Breast epithelium (tissue), 4 donors: ENCODE results near the gene CRYGN. TPM values are rescaled to one million over a fixed set of nuclear protein-coding genes. Genes with fewer than 3 reads are reported as not detected.
A peak's percentile ranks its signal among the peaks of the same experiment; 100 is the strongest.

Source experiments
- DNase-seq, 2 donors: peaks; one replicate each; pipeline ENCODE4 v3.0.0-alpha.2; 2019; ENCODE audit warnings: low spot score in 2 of 2
- H3K27ac ChIP-seq, 2 donors: fragments of 200-600 bp; sonication (generic) in 1 of 2; one replicate each; pipeline ENCODE4 v1.5.1; 2016 to 2019; ENCODE audit warnings: mild to moderate bottlenecking in 1 of 2
- H3K27me3 ChIP-seq, 2 donors: fragments of 200-600 bp; sonication (generic) in 1 of 2; one replicate each; pipeline versions ENCODE4 v1.5.1 to v1.6.0; 2017 to 2019; ENCODE audit warnings: control low read depth in 1 of 2, mild to moderate bottlenecking in 1 of 2
- H3K36me3 ChIP-seq: fragments of 200-600 bp; one replicate; pipeline ENCODE4 v1.5.1; 2019
- H3K4me1 ChIP-seq, 2 donors: fragments of 200-600 bp; sonication (generic); one replicate each; pipeline ENCODE4 v1.5.1; 2016 to 2019; ENCODE audit warnings: control low read depth in 1 of 2
- H3K4me3 ChIP-seq, 3 donors: fragments of 200-600 bp; sonication (generic); 1 replicate in 2 of 3; 2 replicates in 1 of 3; pipeline ENCODE4 v1.5.1; 2016 to 2019; ENCODE audit warnings: mild to moderate bottlenecking in 3 of 3, moderate library complexity in 2 of 3
- H3K9me3 ChIP-seq, 2 donors: fragments of 200-600 bp; sonication (generic) in 1 of 2; one replicate each; pipeline ENCODE4 v1.5.1; 2016 to 2019; ENCODE audit warnings: control low read depth in 1 of 2
- POLR2A ChIP-seq: fragments of 450-650 bp; IDR thresholded peaks from one replicate; pipeline ENCODE4 v1.6.1; 2016; ENCODE audit warnings: antibody characterized with exemption, mild to moderate bottlenecking, moderate library complexity
- POLR2AphosphoS5 ChIP-seq, 3 donors: sonication (generic); formaldehyde crosslinking; IDR thresholded peaks; one replicate each; pipeline ENCODE4 v1.6.1; 2017; ENCODE audit warnings: antibody characterized with exemption in 3 of 3
- intact Hi-C: fragments of 100-400 bp; cut with DNase I; formaldehyde crosslinking; loops from one replicate; pipeline ENCODE4 v1.15.1; 2023; ENCODE audit warnings: low total_unique reads
- total RNA-seq, 3 donors: library from RNA; depleted of rRNA; stranded (reverse); fragments of >200 nt; gene quantifications; one replicate each; pipeline ENCODE4 v1.1.0, GENCODE V29; 2016
- TF ChIP-seq, protein P1 (sequence below), 3 donors: fragments of 450-650 bp; IDR thresholded peaks; one replicate each; pipeline ENCODE4 v1.5.1; 2016 to 2017; ENCODE audit warnings: antibody characterized with exemption in 3 of 3, mild to moderate bottlenecking in 3 of 3, moderate library complexity in 3 of 3

The CRYGN gene
- total RNA-seq, 3 donors from 2014 or later, result 0.98 to 1.3 TPM; not detected in 1

DNA sequence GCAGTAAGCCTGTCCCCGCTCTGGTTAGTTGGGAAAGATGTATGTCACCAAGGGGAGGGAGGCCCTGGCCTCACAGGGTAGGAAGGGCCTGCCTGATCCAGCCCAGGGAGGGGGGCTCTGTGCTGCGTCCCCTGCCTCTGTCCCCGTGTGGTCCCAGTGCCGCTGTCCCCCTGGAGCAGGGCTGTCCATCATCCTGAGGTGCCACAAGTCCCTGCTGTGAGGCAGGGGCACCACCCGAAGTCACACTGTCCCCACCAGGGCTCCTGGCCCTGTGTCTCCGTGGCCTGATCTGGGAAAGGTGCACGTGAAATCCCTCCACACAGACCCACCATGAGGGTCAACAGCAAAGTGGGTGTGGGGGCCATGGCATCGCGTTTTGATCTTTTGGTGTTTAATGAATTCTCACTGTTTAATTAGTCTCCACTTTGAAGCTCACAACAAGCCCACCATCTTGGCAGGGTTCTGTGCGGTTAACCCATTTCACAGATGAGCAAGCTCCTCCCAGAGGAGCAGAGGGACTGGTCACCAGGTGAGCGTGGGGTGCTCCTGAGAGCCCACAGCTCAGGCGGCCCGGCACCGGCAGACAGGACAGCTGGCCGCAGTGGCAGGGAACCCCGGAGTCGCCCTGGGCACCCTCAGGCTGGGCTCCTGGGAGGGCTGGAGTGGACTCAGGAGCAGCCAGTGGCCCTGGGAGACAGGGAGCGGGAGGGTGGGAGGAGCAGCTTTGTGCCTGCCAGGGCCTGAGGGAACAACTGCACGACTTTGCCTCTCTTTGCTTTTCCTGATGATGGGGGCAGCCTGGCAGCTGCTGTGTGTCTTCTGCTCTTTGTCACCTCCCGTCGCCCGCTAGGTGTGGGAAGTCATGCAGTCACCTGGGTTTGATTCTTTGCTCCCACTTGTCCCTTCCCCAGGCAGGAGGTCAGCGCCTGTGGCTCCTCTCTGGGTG, 12.0 kb upstream of the CRYGN start:
- no peak for DNase-seq
- Histone ChIP-seq H3K36me3 (no peaks in the 10 kb centered on the region), H3K4me1 (no peaks in the 10 kb centered on the region), H3K27me3 (no peaks in the 10 kb centered on the region), H3K27ac (no peak overlapping the region), H3K4me3 (no peak overlapping the region), H3K9me3 (no peaks in the 10 kb centered on the region)
- intact Hi-C loops, result no loop called here
- TF ChIP-seq, protein P1, sequence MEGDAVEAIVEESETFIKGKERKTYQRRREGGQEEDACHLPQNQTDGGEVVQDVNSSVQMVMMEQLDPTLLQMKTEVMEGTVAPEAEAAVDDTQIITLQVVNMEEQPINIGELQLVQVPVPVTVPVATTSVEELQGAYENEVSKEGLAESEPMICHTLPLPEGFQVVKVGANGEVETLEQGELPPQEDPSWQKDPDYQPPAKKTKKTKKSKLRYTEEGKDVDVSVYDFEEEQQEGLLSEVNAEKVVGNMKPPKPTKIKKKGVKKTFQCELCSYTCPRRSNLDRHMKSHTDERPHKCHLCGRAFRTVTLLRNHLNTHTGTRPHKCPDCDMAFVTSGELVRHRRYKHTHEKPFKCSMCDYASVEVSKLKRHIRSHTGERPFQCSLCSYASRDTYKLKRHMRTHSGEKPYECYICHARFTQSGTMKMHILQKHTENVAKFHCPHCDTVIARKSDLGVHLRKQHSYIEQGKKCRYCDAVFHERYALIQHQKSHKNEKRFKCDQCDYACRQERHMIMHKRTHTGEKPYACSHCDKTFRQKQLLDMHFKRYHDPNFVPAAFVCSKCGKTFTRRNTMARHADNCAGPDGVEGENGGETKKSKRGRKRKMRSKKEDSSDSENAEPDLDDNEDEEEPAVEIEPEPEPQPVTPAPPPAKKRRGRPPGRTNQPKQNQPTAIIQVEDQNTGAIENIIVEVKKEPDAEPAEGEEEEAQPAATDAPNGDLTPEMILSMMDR (IDR thresholded peaks at IDR 0.05), result no peak
- TF ChIP-seq POLR2A, result no peak
- no peak for TF ChIP-seq POLR2AphosphoS5 (IDR thresholded peaks at IDR 0.05)

DNA sequence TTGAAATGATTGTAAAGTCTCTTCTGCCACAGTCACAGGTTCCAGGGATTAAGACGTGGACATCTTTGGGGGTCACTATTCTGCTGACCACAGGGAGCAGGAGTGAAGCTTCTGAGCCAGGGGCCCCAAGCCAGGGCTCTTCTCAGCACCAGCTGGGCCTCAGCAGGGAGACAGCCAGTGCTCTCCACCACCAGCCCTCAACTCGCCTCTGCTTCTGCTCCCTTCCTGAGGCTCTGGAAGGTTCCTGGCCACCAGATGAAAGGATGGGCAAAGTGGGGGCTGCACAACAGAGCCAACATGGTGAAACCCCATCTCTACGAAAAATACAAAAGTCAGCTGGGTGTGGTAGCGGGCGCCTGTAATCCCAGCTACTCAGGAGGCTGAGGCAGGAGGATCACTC, 11.2 kb upstream of the CRYGN start:
- DNase-seq, result no peak
- H3K36me3 ChIP-seq, result no peaks in the 10 kb centered on the region
- H3K27ac ChIP-seq, result no peak overlapping the region
- intact Hi-C loops, result no loop called here
- H3K4me3 ChIP-seq, result no peak overlapping the region
- no peaks in the 10 kb centered on the region for H3K9me3 ChIP-seq
- H3K27me3 ChIP-seq, result no peaks in the 10 kb centered on the region
- no peaks in the 10 kb centered on the region for H3K4me1 ChIP-seq
- TF ChIP-seq POLR2A (no peak), POLR2AphosphoS5 (IDR thresholded peaks at IDR 0.05) (no peak)
- TF ChIP-seq, protein P1 (IDR thresholded peaks at IDR 0.05), result no peak

DNA sequence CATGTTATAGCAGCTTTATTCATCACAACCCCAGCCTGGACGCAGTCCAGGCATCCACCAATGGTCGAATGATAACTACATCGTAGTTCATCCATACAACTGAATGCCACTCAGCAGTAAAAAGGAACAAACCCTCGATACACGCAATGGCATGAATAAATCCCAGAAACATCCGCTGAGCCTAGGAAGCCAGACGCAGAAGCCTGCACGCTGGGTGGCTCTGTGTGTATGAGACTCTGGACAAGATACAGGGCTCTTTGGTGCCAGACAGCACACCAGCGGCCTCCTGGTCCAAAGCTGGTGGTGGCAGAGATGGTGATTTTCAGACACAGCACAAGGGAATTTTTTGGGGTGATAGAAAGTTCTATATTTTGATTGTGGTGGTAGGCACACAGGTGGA, 10.0 kb upstream of the CRYGN start:
- H3K4me3 ChIP-seq, result no peak overlapping the region
- DNase-seq, result no peak
- no peaks in the 10 kb centered on the region for H3K36me3 ChIP-seq
- no peaks in the 10 kb centered on the region for H3K9me3 ChIP-seq
- TF ChIP-seq POLR2A, result no peak
- TF ChIP-seq, protein P1 (IDR thresholded peaks at IDR 0.05), result no peak
- TF ChIP-seq POLR2AphosphoS5 (IDR thresholded peaks at IDR 0.05), result no peak
- H3K27ac ChIP-seq, result no peak overlapping the region
- no peaks in the 10 kb centered on the region for H3K4me1 ChIP-seq
- intact Hi-C loops, result loop anchor here (5.0 kb wide), 1 partner anchor 83 kb away; no protein-coding TSS in a partner anchor
- H3K27me3 ChIP-seq, result no peaks in the 10 kb centered on the region

DNA sequence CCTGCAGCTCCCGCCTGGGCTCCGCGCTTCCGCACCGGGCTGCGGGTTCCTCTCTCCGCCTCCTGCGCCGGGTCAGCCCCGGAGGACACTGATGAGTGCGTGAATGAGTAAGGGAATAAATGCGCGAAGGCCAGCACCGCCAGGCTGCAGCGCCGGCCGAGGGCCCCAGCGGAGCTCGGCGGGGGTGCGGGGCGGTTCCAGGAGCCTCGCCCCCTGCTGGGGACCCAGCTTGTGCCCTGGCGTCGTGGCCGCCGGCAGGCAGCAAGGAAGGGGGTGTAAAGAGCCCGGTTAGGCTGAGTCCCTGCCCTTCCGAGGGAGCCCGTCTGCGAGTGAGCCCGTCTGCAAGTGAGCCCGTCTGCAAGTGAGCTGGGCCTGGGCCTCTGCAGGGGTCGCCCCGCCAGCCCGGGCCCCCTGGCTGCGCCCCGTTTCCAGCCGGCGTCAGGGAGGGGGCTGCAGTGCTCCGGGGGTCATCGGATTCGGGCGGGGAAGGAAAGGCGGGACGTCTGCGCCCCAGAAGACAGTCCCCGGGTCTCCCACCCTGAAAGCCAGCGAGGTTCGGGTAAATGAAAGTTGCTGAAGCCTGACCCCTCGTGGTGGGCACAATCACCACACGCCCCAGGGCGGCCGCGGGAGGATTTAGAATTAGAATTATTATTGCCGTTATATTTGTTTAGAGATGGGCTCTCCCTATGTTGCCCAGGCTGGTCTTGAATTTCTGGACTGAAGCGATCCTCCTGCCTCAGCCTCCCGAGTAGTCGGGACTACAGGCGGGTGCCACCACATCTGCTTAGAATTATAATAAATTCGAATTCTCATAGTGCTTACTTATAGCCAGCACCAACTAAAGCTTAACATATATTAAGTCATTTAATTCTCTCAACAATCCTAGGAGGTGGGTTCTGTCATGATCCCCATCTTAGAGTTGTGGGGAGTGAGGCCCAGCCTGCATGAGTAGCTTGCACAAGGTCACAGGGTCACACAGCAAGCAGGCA, 8.6 kb upstream of the CRYGN start:
- Histone ChIP-seq H3K4me3 (peak overlapping the region; percentile 47 to 77 (median 53)), H3K9me3 (no peaks in the 10 kb centered on the region), H3K36me3 (no peaks in the 10 kb centered on the region), H3K27ac (peak overlapping the region; percentile 24 to 56), H3K4me1 (no peaks in the 10 kb centered on the region), H3K27me3 (no peaks in the 10 kb centered on the region)
- TF ChIP-seq, protein P1 (IDR thresholded peaks at IDR 0.05), result peak; percentile 26 to 88 (median 87)
- TF ChIP-seq POLR2A, result no peak
- TF ChIP-seq POLR2AphosphoS5 (IDR thresholded peaks at IDR 0.05), result peak in 2 of 3 donors; percentile 31 to 41
- peak; percentile 44 to 48 for DNase-seq
- intact Hi-C loops, result loop anchor here (5.0 kb wide), 1 partner anchor 81 kb away; no protein-coding TSS in a partner anchor
